Spleen (tissue), 7 donors: Measurements from ENCODE around the gene C9orf40.

Experiments
- CTCF ChIP-seq, 11 experiments: fragments of 200-600 bp in 7 of 11; fragments of 450-650 bp in 4 of 11; sonication (generic) in 4 of 11; IDR thresholded peaks in 8 of 11; conservative IDR thresholded peaks in 3 of 11; 1 replicate in 7 of 11; 2 replicates in 4 of 11; pipeline versions ENCODE4 v1.4.0 to v1.8.0; 2016 to 2021; ENCODE audit warnings: antibody characterized with exemption in 11 of 11, inconsistent platforms in 4 of 11, mild to moderate bottlenecking in 1 of 11
- POLR2A ChIP-seq, 3 donors: fragments of 450-650 bp; IDR thresholded peaks; one replicate each; pipeline ENCODE4 v1.5.1; 2017; ENCODE audit warnings: antibody characterized with exemption in 3 of 3, mild to moderate bottlenecking in 1 of 3
- POLR2AphosphoS5 ChIP-seq, 3 donors: sonication (generic); formaldehyde crosslinking; IDR thresholded peaks; one replicate each; pipeline ENCODE4 v1.5.1; 2017; ENCODE audit warnings: antibody characterized with exemption in 3 of 3
- donor health status: DM: no; HTN: no; CAD: no; lungs with moderate emphysema.
- donor health status: DM: no; HTN: no; CAD: no.
- donor health status: DM: no; HTN: no; CAD: no.

GRCh38 chr9:74949859-74950855 is 2.6 kb downstream of the C9orf40 start:
- TF ChIP-seq CTCF (IDR thresholded peaks at IDR 0.05 in 8 of 11, conservative IDR thresholded peaks at IDR 0.05 in 3 of 11) (no peak), POLR2A (IDR thresholded peaks at IDR 0.05) (no peak), POLR2AphosphoS5 (IDR thresholded peaks at IDR 0.05) (no peak)
